ENCODE data around the gene SERPINE2. TPM values are rescaled to one million over a fixed set of nuclear protein-coding genes. Genes with fewer than 3 reads are reported as not detected.

Gene SERPINE2
- total RNA-seq, 2 experiments from 2014 or later: 40.4 to 42.4 TPM

DNA sequence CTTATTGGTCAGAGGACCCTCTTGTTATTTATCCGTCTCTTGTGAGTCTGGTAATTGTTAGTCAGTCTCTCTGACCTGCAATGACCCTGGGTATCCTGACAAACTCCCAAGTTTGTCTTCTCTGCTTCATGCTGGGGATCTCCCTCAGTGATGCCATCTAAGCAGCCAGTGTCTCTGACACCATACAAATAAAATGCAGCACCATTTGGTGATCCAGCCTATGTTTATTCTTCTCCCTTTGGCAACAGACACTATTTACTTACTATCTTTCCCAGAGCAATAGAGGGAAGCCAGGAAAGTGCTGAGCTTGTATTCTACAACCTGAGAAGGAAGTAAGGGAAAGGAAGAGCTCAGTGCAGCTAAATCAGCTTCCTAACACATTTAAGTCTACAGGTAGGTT, 15.9 kb downstream of the SERPINE2 start:
- ATAC-seq (no peak), DNase-seq (no peak)
- H3K27me3 Mint-ChIP-seq: no peaks in the 10 kb centered on the region
- ChIA-PET POLR2A (no interaction called here), CTCF (interaction anchor here (3.1 kb wide), 1 partner anchor 29 kb away, joined by 19 read pairs; no protein-coding TSS in a partner anchor)
- intact Hi-C loops (cut with micrococcal nuclease): no loop called here
- H3K9me3 Mint-ChIP-seq: peaks cover 24% of the 10 kb centered on the region
- H3K4me3 Mint-ChIP-seq: no peak overlapping the region
- H3K4me1 Mint-ChIP-seq (ENCODE audit: low read depth): peaks cover 68% of the 10 kb centered on the region
- no peak for TF ChIP-seq CTCF (IDR thresholded peaks at IDR 0.05)
- H3K27ac Mint-ChIP-seq: peak overlapping the region; percentile 60
- peaks cover 39% of the 10 kb centered on the region for H3K36me3 Mint-ChIP-seq (ENCODE audit: low read depth)

GRCh38 chr2:224022486-224022885, 16.6 kb downstream of the SERPINE2 start:
- POLR2A ChIA-PET: no interaction called here
- H3K27ac Mint-ChIP-seq: peak overlapping the region; percentile 60
- no peak overlapping the region for H3K4me3 Mint-ChIP-seq
- CTCF ChIA-PET: no interaction called here
- H3K9me3 Mint-ChIP-seq: peaks cover 18% of the 10 kb centered on the region
- H3K36me3 Mint-ChIP-seq (ENCODE audit: low read depth): peaks cover 33% of the 10 kb centered on the region
- DNase-seq (no peak), ATAC-seq (no peak)
- H3K4me1 Mint-ChIP-seq (ENCODE audit: low read depth): peaks cover 63% of the 10 kb centered on the region
- no peaks in the 10 kb centered on the region for H3K27me3 Mint-ChIP-seq
- intact Hi-C loops (cut with micrococcal nuclease): no loop called here
- TF ChIP-seq CTCF (IDR thresholded peaks at IDR 0.05): no peak

DNA sequence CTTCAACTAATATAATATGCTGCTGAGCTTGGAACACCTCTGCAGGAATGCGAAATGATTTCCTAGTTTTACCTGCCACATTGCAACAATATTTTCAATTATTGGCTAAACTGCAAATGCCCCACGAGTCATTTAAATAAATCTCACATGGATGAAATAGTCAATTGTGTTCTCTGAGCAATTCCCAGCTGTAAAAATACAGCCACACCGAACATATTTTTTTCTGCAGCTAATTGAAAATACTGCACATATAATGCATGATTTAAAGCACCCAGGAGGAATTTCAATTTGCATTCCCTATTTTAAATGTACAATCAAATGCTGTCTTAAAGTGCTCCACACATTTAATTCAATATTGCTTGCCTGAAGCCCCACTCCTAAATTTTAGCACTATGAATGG, 18.6 kb downstream of the SERPINE2 start:
- Mint-ChIP-seq H3K4me1 (ENCODE audit: low read depth) (peaks cover 55% of the 10 kb centered on the region), H3K4me3 (no peak overlapping the region), H3K27ac (no peak overlapping the region), H3K27me3 (no peaks in the 10 kb centered on the region), H3K9me3 (peaks cover 9% of the 10 kb centered on the region), H3K36me3 (ENCODE audit: low read depth) (peaks cover 18% of the 10 kb centered on the region)
- DNase-seq: no peak
- ATAC-seq: no peak
- POLR2A ChIA-PET: no interaction called here
- CTCF ChIA-PET: interaction anchor here (0.8 kb wide), 1 partner anchor 27 kb away, joined by 3 read pairs; no protein-coding TSS in a partner anchor
- TF ChIP-seq CTCF (IDR thresholded peaks at IDR 0.05): no peak
- intact Hi-C loops (cut with micrococcal nuclease): no loop called here

DNA sequence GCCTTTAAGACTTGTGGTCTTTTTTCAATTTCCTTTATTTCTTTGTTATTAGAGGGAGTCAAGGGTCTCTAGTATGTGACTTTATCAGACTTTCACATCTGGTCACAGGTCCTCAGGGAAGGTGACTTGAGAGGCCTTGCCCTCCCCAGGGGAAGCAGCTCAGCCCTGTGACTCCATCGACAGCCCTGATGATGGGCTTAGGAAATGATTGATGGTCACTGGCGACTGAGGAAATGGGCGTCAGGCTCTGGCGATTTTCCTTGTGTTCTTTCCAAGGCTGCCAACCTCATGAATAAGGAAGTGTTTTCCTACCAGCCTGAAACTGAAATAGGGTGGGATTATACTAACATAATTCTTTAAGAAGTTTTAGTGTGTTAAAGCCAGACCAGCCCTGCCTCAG, 21.1 kb downstream of the SERPINE2 start:
- peaks cover 7% of the 10 kb centered on the region for H3K36me3 Mint-ChIP-seq (ENCODE audit: low read depth)
- H3K4me3 Mint-ChIP-seq: no peak overlapping the region
- no peak for TF ChIP-seq CTCF (IDR thresholded peaks at IDR 0.05)
- POLR2A ChIA-PET: interaction anchor here (0.9 kb wide), 1 partner anchor 9 kb away, joined by 3 read pairs; no protein-coding TSS in a partner anchor
- no peak overlapping the region for H3K27ac Mint-ChIP-seq
- intact Hi-C loops (cut with micrococcal nuclease): no loop called here
- H3K9me3 Mint-ChIP-seq: peaks cover 9% of the 10 kb centered on the region
- DNase-seq (no peak), ATAC-seq (no peak)
- H3K27me3 Mint-ChIP-seq: no peaks in the 10 kb centered on the region
- CTCF ChIA-PET: interaction anchor here (1.0 kb wide), 1 partner anchor 24 kb away, joined by 4 read pairs; no protein-coding TSS in a partner anchor
- peaks cover 34% of the 10 kb centered on the region for H3K4me1 Mint-ChIP-seq (ENCODE audit: low read depth)

- CTCF ChIA-PET: no interaction called here
- ATAC-seq (peak; percentile 87), DNase-seq (no peak)
- Mint-ChIP-seq H3K4me1 (ENCODE audit: low read depth) (peaks cover 27% of the 10 kb centered on the region), H3K4me3 (no peak overlapping the region), H3K9me3 (peaks cover 6% of the 10 kb centered on the region), H3K27ac (peak overlapping the region; percentile 20), H3K27me3 (no peaks in the 10 kb centered on the region), H3K36me3 (ENCODE audit: low read depth) (peaks cover 7% of the 10 kb centered on the region)
- POLR2A ChIA-PET: no interaction called here
- TF ChIP-seq CTCF (IDR thresholded peaks at IDR 0.05): no peak
- intact Hi-C loops (cut with micrococcal nuclease): no loop called here
These were observed 22.1 kb downstream of the SERPINE2 start for GRCh38 chr2:224016963-224017362.

Measured in activated CD8-positive, alpha-beta T cell treated with anti-CD3 and anti-CD28 coated beads for 36 hours (primary cell).